ENCODE data around the gene EXOSC2.

The EXOSC2 gene, protein sequence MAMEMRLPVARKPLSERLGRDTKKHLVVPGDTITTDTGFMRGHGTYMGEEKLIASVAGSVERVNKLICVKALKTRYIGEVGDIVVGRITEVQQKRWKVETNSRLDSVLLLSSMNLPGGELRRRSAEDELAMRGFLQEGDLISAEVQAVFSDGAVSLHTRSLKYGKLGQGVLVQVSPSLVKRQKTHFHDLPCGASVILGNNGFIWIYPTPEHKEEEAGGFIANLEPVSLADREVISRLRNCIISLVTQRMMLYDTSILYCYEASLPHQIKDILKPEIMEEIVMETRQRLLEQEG
- long read RNA-seq, donor 1, partial matches to known transcripts = 0 of 1 reads
- long read RNA-seq, donor 1, other reads (novel, unspliced or antisense) = 0 of 1 reads
- long read RNA-seq, donor 2, partial matches to known transcripts = 0 of 4 reads
- long read RNA-seq, donor 2, other reads (novel, unspliced or antisense) = 0 of 4 reads
- long read RNA-seq, donor 3, partial matches to known transcripts = 0 of 2 reads
- long read RNA-seq, donor 3, other reads (novel, unspliced or antisense) = 0 of 2 reads
- long read RNA-seq, donor 4, partial matches to known transcripts = 14 of 20 reads
- long read RNA-seq, donor 4, other reads (novel, unspliced or antisense) = 0 of 20 reads
- long read RNA-seq, donor 5, partial matches to known transcripts = 0 of 4 reads
- long read RNA-seq, donor 5, other reads (novel, unspliced or antisense) = 0 of 4 reads
- long read RNA-seq, donor 6, partial matches to known transcripts = 0 of 3 reads
- long read RNA-seq, donor 6, other reads (novel, unspliced or antisense) = 0 of 3 reads
- long read RNA-seq, donor 7, transcript EXOSC2-204 (9 exons, 2,040 nt) = major isoform, 7 of 10 reads
- long read RNA-seq, donor 7, partial matches to known transcripts = 0 of 10 reads
- long read RNA-seq, donor 7, other reads (novel, unspliced or antisense) = 0 of 10 reads
- long read RNA-seq, donor 8, partial matches to known transcripts = 0 of 7 reads
- long read RNA-seq, donor 8, other reads (novel, unspliced or antisense) = 0 of 7 reads

DNA sequence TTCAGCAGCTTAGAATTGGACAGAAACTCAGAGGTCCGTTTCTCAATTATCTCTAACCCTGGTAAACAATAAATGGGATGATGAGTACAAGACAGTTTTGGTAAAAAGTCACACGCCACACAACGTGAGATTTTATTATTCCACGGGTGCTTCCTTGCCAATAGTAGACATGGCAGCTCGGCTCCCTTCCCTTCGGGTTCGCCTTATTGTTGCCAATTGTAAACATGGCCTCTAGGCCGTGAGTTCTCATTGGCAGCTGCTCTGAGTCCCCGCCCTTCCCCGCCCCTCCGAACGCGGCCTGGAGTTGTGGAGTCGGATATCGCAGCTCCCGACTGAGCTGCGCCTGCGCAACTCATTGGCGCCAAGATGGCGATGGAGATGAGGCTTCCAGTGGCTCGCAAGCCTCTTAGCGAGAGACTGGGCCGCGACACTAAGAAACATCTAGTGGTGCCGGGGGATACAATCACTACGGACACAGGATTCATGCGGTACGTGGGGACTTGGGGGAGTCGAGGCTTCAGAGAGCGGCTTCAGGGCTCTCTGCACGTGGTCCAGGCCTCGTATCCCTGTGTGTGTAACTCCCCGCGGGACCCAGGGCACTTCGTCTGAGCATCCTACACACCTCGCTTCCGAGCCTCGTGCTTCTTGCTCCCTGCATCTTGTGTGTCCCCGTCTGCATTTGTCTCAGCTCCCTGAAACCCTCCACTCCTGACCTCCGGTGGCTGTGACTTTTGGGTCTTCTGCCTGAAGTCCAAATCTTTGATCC is at the start of gene EXOSC2:
Gene EXOSC2 (plus strand): TSS at position 355 of the 766 bp plus-strand sequence. CDS start 12 bp downstream, at position 367.
- DNase-seq = peak; percentile 89

DNA sequence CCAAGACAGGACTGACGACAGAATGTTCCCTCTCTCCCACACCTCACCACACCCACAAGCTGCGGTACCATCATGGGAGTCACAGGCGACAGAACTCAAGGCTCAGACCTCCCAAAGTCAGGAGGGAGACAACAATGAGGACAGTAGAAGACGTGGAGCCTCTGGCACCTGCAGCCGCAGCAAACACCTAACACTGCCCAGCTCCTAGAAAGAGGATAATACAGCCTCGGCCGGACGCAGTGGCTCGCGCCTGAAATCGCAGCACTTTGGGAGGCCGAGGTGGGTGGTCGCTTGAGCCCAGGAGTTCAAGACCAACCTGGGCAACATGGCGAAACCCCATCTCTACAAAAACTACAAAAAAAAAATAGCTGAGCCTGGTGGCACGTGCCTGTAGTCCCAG is 42.4 kb upstream of the EXOSC2 start:
- DNase-seq = no peak

DNA sequence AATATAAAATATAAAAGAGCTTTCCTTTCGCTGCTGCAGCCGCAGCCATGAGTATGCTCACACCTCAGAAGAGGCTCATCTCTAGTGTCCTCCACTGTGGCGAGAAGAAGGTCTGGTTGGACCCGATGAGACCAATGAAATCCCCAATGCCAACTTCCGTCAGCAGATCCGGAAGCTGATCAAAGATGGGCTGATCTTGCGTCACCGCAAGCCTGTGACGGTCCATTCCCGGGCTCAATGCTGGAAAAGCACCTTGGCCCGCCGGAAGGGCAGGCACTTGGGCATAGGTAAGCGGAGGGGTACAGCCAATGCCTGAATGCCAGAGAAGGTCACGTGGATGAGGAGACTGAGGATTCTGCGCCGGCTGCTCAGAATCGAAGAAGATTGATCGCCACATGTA is 41.8 kb upstream of the EXOSC2 start:
- DNase-seq = no peak

DNA sequence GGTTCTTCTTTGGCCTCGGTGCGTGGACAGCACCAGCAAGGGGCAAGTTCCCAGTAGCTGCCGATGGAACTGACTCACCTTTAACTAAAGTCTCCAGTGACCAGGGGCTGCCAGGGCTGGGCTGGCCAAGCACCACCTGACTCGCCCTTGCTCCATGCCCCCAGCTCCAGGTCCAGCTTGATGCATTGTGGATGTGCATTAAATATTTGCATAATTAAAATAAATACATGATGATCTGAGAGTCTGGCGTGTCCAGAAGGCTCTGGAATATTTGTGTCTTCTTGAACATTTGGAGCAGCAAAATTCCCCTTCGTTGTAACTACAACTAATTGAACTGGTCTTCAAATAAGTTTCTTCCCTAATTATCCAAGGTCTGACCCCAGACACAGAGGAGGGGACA is 38.7 kb upstream of the EXOSC2 start:
- DNase-seq = no peak

DNA sequence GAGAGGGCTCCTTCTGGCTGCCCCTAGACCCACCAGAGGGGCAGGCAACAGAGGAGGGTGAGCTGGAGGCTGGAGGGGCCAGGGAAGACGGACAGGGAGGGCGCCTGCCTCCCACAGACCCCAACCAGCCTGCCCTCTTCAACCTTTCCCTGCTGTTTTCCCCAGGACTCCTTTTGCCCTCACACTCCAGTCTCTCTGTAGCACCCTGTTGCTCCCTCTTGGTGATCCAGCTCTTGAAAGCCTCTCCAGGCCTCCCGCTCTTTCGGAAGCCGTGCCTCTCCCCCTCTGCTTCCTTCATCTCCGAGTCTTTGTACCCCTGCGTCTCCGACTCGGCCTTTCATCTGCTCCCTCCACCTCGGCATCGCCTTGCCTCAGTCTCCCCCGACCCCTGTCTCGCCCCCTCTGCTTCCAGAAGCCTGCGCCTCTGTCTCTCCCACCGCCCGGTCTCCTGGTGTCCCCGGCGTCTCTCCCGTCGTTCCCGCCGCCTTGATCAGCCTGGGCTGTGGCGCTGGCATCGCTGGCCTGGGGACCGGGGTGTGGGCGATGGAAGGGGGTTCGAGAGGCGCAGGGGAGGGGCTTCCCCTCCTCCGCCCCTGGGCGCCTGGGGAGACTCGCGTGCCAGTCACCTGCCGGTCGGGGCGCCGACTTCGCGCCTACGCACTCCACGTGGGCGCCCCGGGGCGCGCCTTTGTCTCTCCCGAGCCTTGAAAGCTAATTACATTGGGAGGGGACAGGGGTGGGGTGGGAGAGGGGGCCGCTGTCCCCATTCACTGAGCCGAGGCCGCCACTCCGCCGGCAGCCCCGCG is 34.5 kb upstream of the EXOSC2 start:
- DNase-seq = no peak

DNA sequence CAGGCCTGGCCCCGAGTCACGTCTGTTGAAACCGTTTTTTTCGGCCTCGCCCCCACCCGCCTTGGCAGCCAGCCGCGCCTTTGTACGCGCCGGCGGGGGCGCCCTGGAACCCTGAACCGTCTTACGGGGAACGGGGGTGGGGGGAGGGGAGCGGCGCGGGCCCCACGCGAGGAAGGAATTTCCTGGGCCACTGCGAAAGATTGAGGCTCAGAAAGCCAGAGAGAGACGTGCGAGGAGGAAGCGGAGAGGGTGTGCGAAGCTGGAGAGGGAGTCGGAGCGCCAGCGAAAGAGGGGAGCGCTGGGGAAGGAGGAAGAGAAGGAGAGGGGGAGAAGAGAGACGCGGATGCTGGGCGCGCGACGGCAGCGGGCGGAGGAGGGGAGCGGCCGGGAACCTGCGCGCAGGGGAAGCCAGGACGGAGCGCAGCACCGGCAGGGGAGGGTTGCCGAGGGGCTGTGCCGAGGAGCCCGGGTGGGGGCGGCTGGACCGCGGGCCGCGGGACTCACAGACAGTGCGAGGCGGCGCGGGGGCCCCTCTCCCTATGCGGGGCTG is 33.8 kb upstream of the EXOSC2 start:
- DNase-seq = no peak

DNA sequence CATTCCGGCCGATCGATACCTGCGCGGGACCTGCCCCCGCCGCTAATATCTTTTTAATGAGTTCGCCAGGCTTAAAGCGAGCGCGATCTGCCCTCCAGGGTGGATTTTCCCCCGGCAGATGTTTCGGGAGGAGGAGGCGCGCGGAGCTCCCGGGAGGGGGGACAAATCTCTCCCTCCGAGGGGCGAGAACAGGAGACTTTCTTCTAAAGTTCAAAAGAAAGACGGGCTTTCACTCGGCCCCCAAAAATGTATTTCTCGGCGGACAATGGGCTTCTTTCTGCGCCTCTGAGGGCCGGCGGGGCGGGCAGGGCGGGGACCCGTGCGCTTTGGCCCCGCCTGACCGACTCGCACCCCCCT is 33.3 kb upstream of the EXOSC2 start:
- no peak for DNase-seq

DNA sequence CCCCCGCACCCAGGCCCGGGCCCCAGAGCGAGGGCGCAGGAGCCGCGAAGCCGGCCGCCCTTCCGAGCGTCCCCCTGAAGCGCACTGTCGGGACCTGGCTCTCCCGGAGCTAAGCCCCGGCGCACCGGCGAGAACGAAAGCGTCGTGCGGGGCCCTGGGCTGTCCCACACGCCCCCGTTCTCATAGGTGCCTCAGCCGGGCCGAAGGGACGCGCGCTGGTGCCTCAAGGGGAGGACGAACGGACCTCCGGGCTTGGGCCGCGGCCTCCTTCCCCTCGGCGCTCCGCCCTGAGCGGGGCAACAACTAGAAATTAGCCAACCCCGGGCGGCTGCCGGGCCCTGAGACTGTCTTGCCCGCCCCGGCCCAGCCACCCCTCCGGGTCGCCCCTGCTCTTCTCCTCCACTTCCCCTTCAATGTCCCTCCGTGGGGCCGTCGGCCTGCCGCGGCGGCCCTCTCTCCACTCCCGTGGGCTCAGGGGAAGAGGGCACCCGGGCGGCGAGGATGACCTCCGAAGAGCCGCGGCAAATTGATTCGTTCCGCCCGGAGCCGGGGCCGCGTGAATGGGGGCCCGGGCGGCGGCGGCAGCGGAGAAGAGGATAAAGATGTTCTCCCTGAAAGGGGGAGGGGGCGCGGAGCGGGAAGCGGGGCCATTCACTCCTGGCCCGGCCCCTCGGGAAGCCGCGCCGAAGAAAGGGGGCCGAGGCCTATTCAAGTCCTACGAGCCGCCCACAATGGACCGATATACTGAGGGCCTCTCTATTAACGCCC is 32.7 kb upstream of the EXOSC2 start:
- peak; percentile 70 for DNase-seq

DNA sequence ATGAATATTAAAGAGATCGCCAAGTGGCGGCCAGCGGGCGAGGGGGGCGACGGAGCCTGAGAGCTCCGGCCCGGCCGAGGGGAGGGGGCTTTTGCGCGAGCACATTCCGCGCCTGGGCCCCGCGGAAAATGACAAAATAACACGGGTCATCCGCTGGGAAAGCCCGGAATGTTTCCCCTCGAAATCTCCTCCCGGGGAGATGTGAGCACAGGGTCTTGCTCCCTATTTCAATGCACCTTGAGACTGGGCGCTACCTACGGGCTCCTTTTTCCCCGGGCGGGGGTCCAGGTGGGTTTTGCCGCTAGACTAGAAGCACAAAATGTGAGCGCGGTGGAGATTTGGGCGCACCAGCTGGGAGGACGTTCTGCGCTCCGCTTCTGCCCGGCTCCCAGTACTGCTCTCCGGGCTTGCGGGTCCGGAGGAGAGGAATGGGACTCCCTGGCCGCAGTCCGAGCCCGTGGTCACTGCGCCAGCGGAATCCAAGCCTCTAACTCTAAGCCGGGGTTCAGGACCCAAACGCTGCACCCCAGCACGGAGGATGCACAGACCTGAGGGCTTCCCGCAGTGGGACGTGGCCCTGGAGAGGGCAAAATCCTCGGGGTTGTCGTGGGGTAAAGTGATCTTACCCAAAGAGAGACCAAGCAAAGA is 32.0 kb upstream of the EXOSC2 start:
- peak; percentile 48 for DNase-seq

DNA sequence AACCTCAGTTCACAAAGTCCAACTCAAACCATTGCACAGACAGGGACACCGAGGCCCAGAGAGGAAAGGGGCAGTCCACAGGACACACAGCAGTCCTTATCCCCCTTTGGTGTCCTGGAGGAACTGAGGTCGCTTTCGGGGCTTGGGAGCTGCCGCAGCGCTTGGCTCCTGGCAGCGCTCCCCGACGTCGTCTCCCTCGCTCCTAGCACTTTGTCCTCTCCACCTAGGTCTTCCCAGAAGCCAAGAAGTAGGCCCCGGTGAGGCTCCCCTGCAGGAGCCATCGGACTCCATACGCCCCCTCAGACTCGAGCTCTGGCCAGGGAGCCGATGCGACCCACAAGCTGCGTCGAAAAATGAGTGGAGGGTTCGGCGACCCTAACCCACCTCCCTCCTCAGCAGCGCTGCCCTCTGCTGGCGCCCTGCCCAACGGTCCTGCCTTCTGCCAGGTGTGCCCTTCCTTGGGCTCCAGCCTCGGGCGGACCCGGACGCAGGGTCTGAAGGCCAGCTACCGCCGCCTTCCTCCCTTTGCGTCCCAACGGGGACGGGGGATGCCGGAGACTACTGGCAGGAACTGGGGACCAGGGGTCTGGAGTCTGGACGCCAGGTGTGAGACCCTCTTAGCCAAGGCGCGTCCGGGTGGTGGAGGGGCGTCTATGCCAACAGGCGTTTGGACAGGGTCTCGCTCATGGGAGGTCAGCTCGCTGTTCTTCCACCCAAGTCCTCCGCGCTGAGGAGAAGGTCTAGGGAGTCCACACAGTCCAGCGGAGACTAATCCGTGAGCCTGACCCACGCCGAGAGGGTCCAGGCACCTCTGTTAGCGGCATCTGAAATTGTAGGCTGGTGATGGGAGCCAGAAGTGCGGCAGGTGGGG is 31.2 kb upstream of the EXOSC2 start:
- peak; percentile 63 for DNase-seq

DNA sequence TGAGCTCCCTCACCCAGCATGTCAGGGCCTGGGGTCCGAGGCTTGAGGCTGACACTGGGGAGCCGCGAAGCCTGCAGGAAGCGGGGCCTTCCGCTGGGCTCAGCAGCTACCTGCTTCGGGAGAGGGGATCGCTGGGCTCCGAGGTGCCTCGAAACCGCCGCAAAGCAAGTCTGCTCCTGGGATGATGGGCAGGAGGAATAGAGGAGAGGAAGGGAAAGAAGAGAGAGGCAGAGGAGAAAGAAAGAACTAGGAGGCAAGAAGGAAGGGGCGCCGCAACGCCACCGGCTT is 30.7 kb upstream of the EXOSC2 start:
- no peak for DNase-seq

DNA sequence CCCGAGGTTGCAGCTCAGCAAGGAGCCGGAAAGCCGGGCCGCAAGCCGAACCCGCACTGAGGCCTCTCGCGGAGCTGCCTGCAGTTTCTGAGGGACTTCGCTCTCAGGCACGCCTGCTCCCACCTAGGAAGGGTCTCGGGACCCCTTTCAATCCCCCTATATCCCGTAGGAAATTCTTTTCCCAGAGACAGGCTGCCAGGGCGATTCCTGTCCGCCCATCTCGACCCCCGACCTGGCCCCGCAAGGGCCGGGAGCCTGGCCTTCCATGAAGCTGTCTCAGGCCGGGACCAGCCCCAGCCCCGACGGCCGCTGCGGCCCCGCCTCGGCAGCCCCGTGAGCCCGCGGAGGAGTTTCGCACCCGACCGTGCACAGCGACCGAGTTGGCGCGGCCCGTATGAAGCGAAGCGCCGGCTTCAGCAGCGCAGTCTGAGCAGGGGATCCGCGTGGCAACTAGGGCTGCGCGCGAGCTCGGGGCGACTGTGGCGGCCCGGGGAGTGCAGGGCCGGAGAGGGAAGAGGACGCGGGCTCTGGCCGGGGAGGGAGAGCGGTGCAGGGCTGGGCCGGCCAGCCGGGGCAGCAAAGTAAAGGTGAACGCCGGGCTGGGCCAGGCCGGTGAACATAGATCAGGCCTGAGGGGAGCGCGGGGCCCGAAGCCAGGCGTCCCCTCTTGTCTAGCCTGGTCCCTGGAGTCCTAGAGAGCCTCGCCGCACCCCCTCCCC is 30.2 kb upstream of the EXOSC2 start:
- peak; percentile 71 for DNase-seq

DNA sequence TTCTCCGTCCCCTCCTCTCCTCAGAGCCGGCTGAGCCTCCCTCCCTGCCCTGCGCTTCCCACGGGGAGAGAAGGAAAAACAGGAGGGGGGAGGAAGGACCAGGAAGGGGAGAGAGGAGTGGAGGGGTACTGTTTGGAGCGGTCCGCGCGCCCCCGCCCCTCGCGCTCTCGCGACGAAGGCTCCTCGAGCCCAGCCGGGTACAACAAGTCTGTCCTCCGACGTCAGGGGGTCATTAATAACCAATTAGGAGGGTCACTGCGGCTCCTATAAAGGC is 29.7 kb upstream of the EXOSC2 start:
- no peak for DNase-seq

DNA sequence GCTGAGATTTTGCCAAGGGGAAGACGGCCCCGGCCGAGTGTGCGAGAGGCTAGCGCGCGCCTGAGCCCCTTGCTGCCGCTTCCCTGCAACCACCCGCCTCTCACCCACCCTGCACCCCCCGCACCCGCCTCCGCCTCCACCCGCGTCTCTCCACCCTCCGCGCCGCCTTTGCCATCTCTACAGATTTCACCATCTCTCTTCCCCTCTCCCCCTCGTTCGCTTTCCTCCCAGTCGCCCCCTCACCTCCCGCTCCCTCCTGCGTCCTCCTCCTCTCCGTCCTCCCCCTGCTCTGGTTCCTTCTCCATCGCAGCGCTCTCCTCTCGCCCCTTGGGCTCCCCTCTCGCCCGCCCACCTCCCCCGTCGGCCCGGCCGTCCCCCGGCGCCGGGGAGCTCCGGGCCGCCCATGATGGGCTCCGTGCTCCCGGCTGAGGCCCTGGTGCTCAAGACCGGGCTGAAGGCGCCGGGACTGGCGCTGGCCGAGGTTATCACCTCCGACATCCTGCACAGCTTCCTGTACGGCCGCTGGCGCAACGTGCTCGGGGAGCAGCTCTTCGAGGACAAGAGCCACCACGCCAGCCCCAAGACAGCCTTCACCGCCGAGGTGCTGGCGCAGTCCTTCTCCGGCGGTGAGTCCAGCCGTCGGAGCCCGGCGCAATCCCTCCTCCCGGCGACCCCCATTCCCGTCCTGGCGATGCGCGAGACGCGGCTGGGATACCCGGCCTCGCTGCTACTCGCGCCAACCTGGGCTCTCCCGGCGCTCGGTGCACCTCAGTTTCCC is 29.1 kb upstream of the EXOSC2 start, which contains the start of gene PRDM12:
Gene PRDM12 (plus strand): TSS at position 344 of the 778 bp plus-strand sequence. CDS start 60 bp downstream, at position 404.
- peak; percentile 55 for DNase-seq

DNA sequence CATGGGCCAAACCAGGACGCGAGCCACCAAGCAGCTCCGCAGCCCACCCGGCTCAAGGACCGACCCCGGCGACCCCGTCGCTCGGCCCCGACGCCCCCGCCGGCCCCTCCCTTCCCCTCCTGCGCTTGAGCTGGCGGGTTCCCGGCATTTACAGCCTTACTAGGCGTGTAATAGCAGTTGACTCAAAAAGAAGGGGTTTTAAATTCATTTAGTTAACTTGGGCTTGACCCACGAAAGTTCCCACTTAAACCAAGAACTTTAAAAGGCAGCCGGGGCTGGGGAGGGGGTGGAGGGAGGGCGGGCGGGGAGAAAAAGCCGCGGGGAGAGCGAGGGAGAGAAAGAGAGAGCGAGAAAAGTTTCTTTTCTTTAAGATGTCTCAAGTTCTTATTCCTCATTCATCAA is 28.6 kb upstream of the EXOSC2 start:
- no peak for DNase-seq

DNA sequence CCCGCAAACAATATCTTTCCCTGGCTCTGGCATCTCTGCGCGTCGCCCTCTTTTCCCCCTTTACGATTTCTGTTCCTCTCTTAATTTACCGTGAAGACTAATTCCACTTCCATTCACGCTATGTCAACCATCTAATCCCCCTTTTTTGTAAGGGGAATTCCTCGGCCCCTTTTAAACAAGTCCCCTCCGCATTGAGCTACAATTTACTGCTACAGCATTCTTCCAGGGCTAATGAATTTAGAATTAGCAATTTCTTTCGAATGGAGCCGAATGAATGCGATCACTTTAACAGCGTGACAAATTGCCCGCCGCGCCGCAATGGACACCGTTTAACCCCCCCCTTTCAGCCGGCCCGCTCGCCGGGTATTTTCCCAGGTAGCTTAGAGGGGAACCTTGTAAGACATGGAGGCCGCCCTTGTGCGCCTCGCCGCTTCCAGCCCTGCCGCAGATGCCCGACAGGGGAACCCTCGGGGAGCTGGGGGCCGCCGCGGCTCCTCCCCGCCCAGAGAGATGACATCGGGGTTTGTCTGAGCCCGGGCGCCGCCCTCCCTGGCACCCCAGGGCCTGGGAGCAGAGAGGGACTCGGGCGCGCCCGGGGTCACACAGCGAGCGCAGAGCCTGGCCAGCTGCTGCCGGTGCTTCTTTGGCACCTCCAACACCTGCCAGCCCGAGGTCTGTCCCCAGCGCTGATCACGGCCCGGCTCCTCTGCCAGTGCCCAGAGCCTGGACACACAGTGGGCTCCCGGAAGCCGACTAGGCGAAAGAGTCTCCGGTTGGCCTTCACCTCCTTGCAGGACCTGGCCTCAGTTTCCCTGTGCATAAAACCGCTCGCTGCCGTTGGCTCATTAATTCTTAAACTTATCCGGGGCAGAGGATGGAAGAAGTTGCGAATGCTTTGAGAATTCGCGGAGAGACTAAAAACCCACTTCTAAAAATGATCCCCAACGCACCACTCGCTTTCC is 27.9 kb upstream of the EXOSC2 start:
- DNase-seq = peak; percentile 38

Data from right kidney (tissue), 9 donors.